AG04449 (cell line): ENCODE measurements around the gene OR56A1.

ENCODE experiments used
- CTCF ChIA-PET: fragments of 350-600 bp; formaldehyde crosslinking; extraction: SDS; loops from one replicate; lab custom pipeline; 2021; ENCODE audit warnings: antibody characterized with exemption; lab: Yijun Ruan, JAX
- POLR2A ChIA-PET: fragments of 400-600, 350-600 bp; formaldehyde crosslinking; extraction: SDS; loops from one replicate; lab custom pipeline; 2020; ENCODE audit warnings: antibody characterized with exemption, inconsistent platforms; lab: Yijun Ruan, JAX
- DNase-seq: peaks from one replicate; pipeline ENCODE4 v3.0.0-alpha.2; 2010; ENCODE audit warnings: low read depth, low spot score
- H3K4me3 ChIP-seq: 2 replicates; pipeline ENCODE4 v1.5.1; 2011; ENCODE audit warnings: low read depth, mild to moderate bottlenecking, control low read depth, low read length
- TF ChIP-seq, protein P1 (sequence below): IDR thresholded peaks from one replicate; pipeline ENCODE4 v1.5.1; 2011; ENCODE audit warnings: mild to moderate bottlenecking, moderate library complexity, low read length, control low read depth, inconsistent platforms; ENCODE audit not compliant: insufficient read depth; ENCODE audit errors: missing control alignments

Gene OR56A1

DNA sequence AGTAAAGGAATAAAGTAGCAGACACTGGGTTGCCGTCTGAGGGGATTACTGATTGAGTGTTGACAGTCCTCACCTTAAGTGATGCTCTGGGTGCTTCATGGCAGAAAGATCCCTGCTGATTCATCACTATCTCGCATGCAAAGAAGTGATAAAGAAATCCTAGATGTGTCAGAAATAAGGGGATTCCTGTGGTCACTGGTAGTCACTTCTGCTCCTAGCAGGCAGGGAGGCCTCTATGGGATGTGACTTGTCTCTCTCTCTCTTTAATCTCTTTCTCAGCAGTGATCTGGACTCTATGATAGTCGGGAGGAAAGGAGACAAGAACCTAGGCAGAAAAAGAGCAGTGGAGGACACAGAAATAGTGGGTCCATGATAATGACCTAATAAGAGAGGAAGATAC is 30.9 kb upstream of the OR56A1 start:
- ChIA-PET CTCF (no interaction called here), POLR2A (no interaction called here)
- H3K4me3 ChIP-seq = no peak overlapping the region
- no peak for DNase-seq
- TF ChIP-seq, protein P1, sequence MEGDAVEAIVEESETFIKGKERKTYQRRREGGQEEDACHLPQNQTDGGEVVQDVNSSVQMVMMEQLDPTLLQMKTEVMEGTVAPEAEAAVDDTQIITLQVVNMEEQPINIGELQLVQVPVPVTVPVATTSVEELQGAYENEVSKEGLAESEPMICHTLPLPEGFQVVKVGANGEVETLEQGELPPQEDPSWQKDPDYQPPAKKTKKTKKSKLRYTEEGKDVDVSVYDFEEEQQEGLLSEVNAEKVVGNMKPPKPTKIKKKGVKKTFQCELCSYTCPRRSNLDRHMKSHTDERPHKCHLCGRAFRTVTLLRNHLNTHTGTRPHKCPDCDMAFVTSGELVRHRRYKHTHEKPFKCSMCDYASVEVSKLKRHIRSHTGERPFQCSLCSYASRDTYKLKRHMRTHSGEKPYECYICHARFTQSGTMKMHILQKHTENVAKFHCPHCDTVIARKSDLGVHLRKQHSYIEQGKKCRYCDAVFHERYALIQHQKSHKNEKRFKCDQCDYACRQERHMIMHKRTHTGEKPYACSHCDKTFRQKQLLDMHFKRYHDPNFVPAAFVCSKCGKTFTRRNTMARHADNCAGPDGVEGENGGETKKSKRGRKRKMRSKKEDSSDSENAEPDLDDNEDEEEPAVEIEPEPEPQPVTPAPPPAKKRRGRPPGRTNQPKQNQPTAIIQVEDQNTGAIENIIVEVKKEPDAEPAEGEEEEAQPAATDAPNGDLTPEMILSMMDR = no peak

DNA sequence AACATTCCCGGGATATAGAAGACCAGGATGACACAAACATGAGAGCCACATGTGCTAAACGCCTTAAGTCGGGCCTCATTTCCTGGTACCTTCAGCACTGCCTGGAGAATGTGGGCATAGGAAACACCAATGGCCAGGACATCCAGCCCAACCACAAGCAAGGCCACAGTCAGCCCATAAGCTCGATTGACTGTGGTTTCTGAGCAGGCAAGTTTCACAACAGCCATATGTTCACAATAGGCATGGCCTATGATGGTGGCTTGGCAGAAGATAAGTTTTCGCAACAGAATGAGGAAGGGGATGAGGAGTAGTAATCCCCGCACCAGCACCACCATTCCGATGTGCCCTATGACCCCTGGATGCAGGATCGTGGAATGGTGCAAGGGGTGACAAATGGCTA is 26.9 kb upstream of the OR56A1 start:
- DNase-seq = no peak
- CTCF ChIA-PET = no interaction called here
- TF ChIP-seq, protein P1 = no peak
- POLR2A ChIA-PET = no interaction called here
- no peak overlapping the region for H3K4me3 ChIP-seq

- ChIA-PET CTCF (no interaction called here), POLR2A (no interaction called here)
- DNase-seq = no peak
- TF ChIP-seq, protein P1 = no peak
- H3K4me3 ChIP-seq = no peak overlapping the region
Observed at GRCh38 chr11:6055569-6055968, 25.0 kb upstream of the OR56A1 start.

GRCh38 chr11:6052374-6052773 is 21.8 kb upstream of the OR56A1 start:
- POLR2A ChIA-PET = no interaction called here
- no peak overlapping the region for H3K4me3 ChIP-seq
- CTCF ChIA-PET = no interaction called here
- DNase-seq = no peak
- TF ChIP-seq, protein P1 = no peak

DNA sequence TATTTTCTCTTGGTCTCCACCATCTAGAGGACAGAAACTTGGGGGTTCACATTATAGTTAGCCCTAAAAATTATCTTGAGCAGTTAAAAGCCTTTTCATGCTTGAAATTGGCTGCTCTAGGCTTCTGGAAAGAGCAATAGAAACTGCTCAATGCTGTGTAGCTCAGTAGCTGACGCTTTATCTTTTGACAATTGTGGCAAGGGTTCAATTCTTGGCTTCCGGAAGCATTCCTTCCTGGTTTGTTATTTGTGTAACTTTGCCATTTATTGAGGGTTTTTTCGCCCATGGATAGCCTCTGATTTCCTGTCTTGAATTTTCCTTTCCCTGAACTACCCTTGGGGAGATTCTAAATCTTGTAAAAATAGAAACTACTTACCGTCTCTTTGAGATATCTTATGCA is 10.3 kb upstream of the OR56A1 start:
- DNase-seq = no peak
- CTCF ChIA-PET = no interaction called here
- TF ChIP-seq, protein P1 = no peak
- POLR2A ChIA-PET = no interaction called here
- H3K4me3 ChIP-seq = no peak overlapping the region

DNA sequence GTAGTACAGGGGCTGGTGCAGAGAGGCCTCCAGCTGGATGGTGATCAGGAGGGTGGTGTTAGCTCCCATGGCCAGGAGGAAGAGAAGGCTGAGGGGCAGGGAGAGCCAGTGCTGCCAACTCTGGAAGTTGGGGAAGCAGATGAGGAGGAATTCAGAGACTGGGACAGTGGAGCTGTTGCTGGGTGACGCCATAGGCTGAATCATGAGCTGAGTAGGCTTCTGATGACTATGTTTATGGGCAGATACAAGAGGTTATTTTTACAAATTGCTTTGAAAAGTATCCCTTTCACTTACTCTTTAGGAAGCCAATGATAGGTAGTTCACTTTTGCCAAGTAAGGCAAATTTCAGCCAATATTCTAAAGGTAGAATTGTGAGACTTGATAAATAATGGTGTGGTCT is 3.1 kb downstream of the OR56A1 start:
- no peak for DNase-seq
- POLR2A ChIA-PET = no interaction called here
- TF ChIP-seq, protein P1 = no peak
- CTCF ChIA-PET = interaction anchor here (7.4 kb wide), 1 partner anchor 336 kb away, joined by 108 read pairs; no protein-coding TSS in a partner anchor
- H3K4me3 ChIP-seq = no peak overlapping the region
